GM12892 (cell line): Measurements from ENCODE around the gene LCN10.

Source experiments
- POLR2A ChIP-seq: IDR thresholded peaks from 2 replicates; pipeline ENCODE4 v1.6.1; 2011; ENCODE audit warnings: low read depth, low read length, control low read depth
- POLR2AphosphoS5 ChIP-seq: IDR thresholded peaks from 2 replicates; pipeline ENCODE4 v1.6.1; 2011; ENCODE audit warnings: low read depth, low read length, control low read depth
- TAF1 ChIP-seq: IDR thresholded peaks from 2 replicates; pipeline ENCODE4 v1.6.1; 2011; ENCODE audit warnings: low read depth, mild to moderate bottlenecking, control low read depth, low read length, borderline replicate concordance

GRCh38 chr9:136761545-136761981 is 18.8 kb upstream of the LCN10 start:
- no peak for TF ChIP-seq POLR2A
- TF ChIP-seq POLR2AphosphoS5 = no peak
- no peak for TF ChIP-seq TAF1
